ENCODE results near the gene NRGN.

The NRGN gene

DNA sequence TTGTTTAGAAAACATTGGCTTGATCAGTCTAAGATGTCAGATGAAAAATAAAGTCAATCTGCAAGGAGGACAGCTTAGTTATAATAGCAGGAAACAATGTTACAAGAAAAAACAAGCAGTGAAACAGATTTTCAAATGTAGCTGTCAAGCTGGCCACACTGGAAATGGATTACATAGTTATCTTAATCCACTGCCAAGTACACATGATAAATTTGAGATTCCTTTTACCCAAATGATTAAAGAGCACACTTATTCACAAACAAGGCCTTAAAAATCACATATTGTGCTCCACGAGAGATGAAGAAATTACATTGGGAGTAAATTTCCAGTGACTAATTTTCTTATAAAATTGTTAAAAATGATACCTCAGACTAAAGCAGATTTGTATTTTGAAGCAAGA is 39.8 kb downstream of the NRGN start:
- no peak for DNase-seq (ENCODE audit: low read depth in 1 of 2, low spot score in 1 of 2)
- Histone ChIP-seq H3K4me3 (replicated peaks; ENCODE audit: insufficient read depth, low read length) (no peak overlapping the region), H3K27ac (replicated peaks) (no peak overlapping the region), H3K27me3 (ENCODE audit: insufficient read depth, poor library complexity, severe bottlenecking) (no peaks in the 10 kb centered on the region)
- TF ChIP-seq GABPA (IDR thresholded peaks at IDR 0.05; ENCODE audit: low read depth), result no peak
- TF ChIP-seq, protein P1, sequence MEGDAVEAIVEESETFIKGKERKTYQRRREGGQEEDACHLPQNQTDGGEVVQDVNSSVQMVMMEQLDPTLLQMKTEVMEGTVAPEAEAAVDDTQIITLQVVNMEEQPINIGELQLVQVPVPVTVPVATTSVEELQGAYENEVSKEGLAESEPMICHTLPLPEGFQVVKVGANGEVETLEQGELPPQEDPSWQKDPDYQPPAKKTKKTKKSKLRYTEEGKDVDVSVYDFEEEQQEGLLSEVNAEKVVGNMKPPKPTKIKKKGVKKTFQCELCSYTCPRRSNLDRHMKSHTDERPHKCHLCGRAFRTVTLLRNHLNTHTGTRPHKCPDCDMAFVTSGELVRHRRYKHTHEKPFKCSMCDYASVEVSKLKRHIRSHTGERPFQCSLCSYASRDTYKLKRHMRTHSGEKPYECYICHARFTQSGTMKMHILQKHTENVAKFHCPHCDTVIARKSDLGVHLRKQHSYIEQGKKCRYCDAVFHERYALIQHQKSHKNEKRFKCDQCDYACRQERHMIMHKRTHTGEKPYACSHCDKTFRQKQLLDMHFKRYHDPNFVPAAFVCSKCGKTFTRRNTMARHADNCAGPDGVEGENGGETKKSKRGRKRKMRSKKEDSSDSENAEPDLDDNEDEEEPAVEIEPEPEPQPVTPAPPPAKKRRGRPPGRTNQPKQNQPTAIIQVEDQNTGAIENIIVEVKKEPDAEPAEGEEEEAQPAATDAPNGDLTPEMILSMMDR (IDR thresholded peaks at IDR 0.05; ENCODE audit: insufficient read depth, low read length), result no peak
- no peak for TF ChIP-seq POLR2AphosphoS5 (IDR thresholded peaks at IDR 0.05; ENCODE audit: low read depth)
- no peak for TF ChIP-seq SPI1 (IDR thresholded peaks at IDR 0.05; ENCODE audit: borderline replicate concordance, low read depth)
- TF ChIP-seq, protein P2, sequence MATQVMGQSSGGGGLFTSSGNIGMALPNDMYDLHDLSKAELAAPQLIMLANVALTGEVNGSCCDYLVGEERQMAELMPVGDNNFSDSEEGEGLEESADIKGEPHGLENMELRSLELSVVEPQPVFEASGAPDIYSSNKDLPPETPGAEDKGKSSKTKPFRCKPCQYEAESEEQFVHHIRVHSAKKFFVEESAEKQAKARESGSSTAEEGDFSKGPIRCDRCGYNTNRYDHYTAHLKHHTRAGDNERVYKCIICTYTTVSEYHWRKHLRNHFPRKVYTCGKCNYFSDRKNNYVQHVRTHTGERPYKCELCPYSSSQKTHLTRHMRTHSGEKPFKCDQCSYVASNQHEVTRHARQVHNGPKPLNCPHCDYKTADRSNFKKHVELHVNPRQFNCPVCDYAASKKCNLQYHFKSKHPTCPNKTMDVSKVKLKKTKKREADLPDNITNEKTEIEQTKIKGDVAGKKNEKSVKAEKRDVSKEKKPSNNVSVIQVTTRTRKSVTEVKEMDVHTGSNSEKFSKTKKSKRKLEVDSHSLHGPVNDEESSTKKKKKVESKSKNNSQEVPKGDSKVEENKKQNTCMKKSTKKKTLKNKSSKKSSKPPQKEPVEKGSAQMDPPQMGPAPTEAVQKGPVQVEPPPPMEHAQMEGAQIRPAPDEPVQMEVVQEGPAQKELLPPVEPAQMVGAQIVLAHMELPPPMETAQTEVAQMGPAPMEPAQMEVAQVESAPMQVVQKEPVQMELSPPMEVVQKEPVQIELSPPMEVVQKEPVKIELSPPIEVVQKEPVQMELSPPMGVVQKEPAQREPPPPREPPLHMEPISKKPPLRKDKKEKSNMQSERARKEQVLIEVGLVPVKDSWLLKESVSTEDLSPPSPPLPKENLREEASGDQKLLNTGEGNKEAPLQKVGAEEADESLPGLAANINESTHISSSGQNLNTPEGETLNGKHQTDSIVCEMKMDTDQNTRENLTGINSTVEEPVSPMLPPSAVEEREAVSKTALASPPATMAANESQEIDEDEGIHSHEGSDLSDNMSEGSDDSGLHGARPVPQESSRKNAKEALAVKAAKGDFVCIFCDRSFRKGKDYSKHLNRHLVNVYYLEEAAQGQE (IDR thresholded peaks at IDR 0.05; ENCODE audit: insufficient replicate concordance, low read depth), result no peak

DNA sequence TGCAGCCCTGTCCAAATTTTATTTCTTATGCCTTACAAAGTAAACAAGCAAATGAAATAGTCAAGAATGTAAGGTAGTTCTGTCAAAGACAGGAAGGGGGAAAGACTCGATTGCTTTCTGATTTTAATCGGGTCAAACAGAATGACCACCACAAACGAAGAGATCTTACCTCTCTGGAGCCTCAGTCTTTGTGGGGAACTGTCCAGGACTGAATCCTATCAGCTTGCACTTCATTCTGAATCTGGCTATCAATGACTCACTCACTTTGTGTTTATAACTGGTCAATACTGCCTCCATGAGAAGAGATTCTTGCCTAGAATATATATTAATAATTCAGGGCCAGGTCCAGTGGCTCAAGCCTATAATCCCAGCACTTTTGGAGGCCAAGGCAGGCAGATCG is 43.3 kb downstream of the NRGN start:
- DNase-seq (ENCODE audit: low read depth in 1 of 2, low spot score in 1 of 2), result no peak
- Histone ChIP-seq H3K4me3 (replicated peaks; ENCODE audit: insufficient read depth, low read length) (no peak overlapping the region), H3K27ac (replicated peaks) (no peak overlapping the region), H3K27me3 (ENCODE audit: insufficient read depth, poor library complexity, severe bottlenecking) (no peaks in the 10 kb centered on the region)
- TF ChIP-seq POLR2AphosphoS5 (IDR thresholded peaks at IDR 0.05; ENCODE audit: low read depth) (no peak), GABPA (IDR thresholded peaks at IDR 0.05; ENCODE audit: low read depth) (no peak), SPI1 (IDR thresholded peaks at IDR 0.05; ENCODE audit: borderline replicate concordance, low read depth) (no peak)
- TF ChIP-seq, protein P2 (IDR thresholded peaks at IDR 0.05; ENCODE audit: insufficient replicate concordance, low read depth), result no peak
- TF ChIP-seq, protein P1 (IDR thresholded peaks at IDR 0.05; ENCODE audit: insufficient read depth, low read length), result no peak

DNA sequence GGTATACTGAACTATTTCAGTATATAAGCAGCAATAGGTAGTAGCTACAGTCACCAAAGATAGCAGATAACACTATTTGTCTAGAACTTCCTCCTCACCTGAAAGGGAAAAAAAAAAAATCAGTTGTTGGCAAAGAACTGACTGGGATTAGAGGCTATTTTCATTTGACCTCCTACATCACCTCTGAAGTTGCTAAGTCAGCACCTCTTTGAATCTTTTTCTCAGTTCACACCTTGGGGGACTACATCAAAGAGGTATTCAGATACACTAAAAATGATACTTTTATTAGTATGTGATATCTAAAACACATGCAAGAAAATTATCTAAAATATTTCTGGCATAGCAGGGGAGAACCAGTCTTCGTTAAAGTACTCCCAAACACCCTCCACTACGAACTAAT is 44.3 kb downstream of the NRGN start:
- no peaks in the 10 kb centered on the region for H3K27me3 ChIP-seq (ENCODE audit: insufficient read depth, poor library complexity, severe bottlenecking)
- TF ChIP-seq SPI1 (IDR thresholded peaks at IDR 0.05; ENCODE audit: borderline replicate concordance, low read depth), result no peak
- TF ChIP-seq, protein P2 (IDR thresholded peaks at IDR 0.05; ENCODE audit: insufficient replicate concordance, low read depth), result no peak
- no peak for TF ChIP-seq GABPA (IDR thresholded peaks at IDR 0.05; ENCODE audit: low read depth)
- TF ChIP-seq, protein P1 (IDR thresholded peaks at IDR 0.05; ENCODE audit: insufficient read depth, low read length), result no peak
- TF ChIP-seq POLR2AphosphoS5 (IDR thresholded peaks at IDR 0.05; ENCODE audit: low read depth), result no peak
- H3K4me3 ChIP-seq (replicated peaks; ENCODE audit: insufficient read depth, low read length), result no peak overlapping the region
- no peak for DNase-seq (ENCODE audit: low read depth in 1 of 2, low spot score in 1 of 2)
- H3K27ac ChIP-seq (replicated peaks), result no peak overlapping the region
